ENCODE results near the gene GNB1L.
"Not testable (repeated sequence)": the region's sequence is repeated elsewhere in the genome, so short reads cannot be mapped to it uniquely, and the experiment has no call there.

GNB1L gene

GRCh38 chr22:19791894-19792293 lies 62.8 kb downstream of the GNB1L start:
- no peak for DNase-seq

GRCh38 chr22:19791243-19791642 lies 63.4 kb downstream of the GNB1L start:
- no peak for DNase-seq

- no peak for DNase-seq
Measured at GRCh38 chr22:19789828-19790227, 64.8 kb downstream of the GNB1L start.

- DNase-seq = no peak
Measured at GRCh38 chr22:19789406-19789805, 65.3 kb downstream of the GNB1L start.

- no peak for DNase-seq
Measured at GRCh38 chr22:19788661-19789225, 65.9 kb downstream of the GNB1L start.

GRCh38 chr22:19787849-19788141 lies 66.9 kb downstream of the GNB1L start:
- no peak for DNase-seq

- no peak for DNase-seq
Measured at GRCh38 chr22:19786959-19787848, 67.5 kb downstream of the GNB1L start.

GRCh38 chr22:19786264-19786585 lies 68.4 kb downstream of the GNB1L start:
- no peak for DNase-seq

GRCh38 chr22:19785461-19786263 lies 69.0 kb downstream of the GNB1L start:
- no peak for DNase-seq

GRCh38 chr22:19784384-19785175 lies 70.1 kb downstream of the GNB1L start:
- no peak for DNase-seq

GRCh38 chr22:19783586-19784383 lies 70.9 kb downstream of the GNB1L start:
- no peak for DNase-seq

- no peak for DNase-seq
Measured at GRCh38 chr22:19782533-19782932, 72.1 kb downstream of the GNB1L start.

- no peak for DNase-seq
Measured at GRCh38 chr22:19779685-19780268, 74.9 kb downstream of the GNB1L start.

- DNase-seq = no peak
Measured at GRCh38 chr22:19779011-19779421, 75.7 kb downstream of the GNB1L start.

GRCh38 chr22:19777192-19777591 lies 77.5 kb downstream of the GNB1L start:
- DNase-seq = not testable (repeated sequence)

GRCh38 chr22:19776433-19777031 lies 78.1 kb downstream of the GNB1L start:
- no peak for DNase-seq

- DNase-seq = no peak
Measured at GRCh38 chr22:19775496-19776325, 79.0 kb downstream of the GNB1L start.

GRCh38 chr22:19774628-19775027 lies 80.0 kb downstream of the GNB1L start:
- no peak for DNase-seq

GRCh38 chr22:19773470-19774040 lies 81.1 kb downstream of the GNB1L start:
- DNase-seq = no peak

Measured in NCI-H2029 (cell line).